Measurements from ENCODE around the gene CD6. TPM values are rescaled to one million over a fixed set of nuclear protein-coding genes. Genes with fewer than 3 reads are reported as not detected.

The CD6 gene
- total and polyA plus RNA-seq, 10 of the 15 experiments (the other 5 are each of a cell fraction or from before 2014, with no cell fraction given): 0.37 to 17.6 (median 6.2) TPM

GRCh38 chr11:61019037-61019831 lies 47.8 kb downstream of the CD6 start:
- CTCF ChIA-PET: interaction anchor here (0.7 to 1.3 kb wide), 4 partner anchors 23 to 110 kb away, joined by 3 to 5 read pairs (median 4); no protein-coding TSS in a partner anchor
- SMC1A ChIA-PET (ENCODE audit: uncharacterized antibody, unreplicated experiment): interaction anchor here (1.0 to 1.4 kb wide), 4 partner anchors 22 to 92 kb away, joined by 3 to 4 read pairs (median 3); no protein-coding TSS in a partner anchor
- H3K27me3 ChIP-seq (replicated peaks in 1 of 2; ENCODE audit: control insufficient read depth in 2 of 2, insufficient read depth in 2 of 2, low read length in 1 of 2): no peaks in the 10 kb centered on the region
- no peak overlapping the region for H3K4me3 ChIP-seq
- DNase-seq (ENCODE audit: low read depth, low spot score) (no peak), FAIRE-seq (no peak), ATAC-seq (no peak)
- RAD21 ChIA-PET (ENCODE audit: unreplicated experiment): no interaction called here
- H3K36me3 ChIP-seq (ENCODE audit: control insufficient read depth in 2 of 2, insufficient read depth in 2 of 2, low read length in 1 of 2): no peaks in the 10 kb centered on the region
- H3K4me1 ChIP-seq (ENCODE audit: control insufficient read depth, insufficient read depth, low read length): peaks cover 16% of the 10 kb centered on the region
- H3K9me3 ChIP-seq (replicated peaks; ENCODE audit: control insufficient read depth, insufficient read depth, low read length): no peaks in the 10 kb centered on the region
- 62% methylated on average over 19 of the region's 19 CpGs for WGBS (ENCODE audit: insufficient coverage, insufficient replicate concordance, low lambda C conversion rate, missing lambda C conversion rate)
- POLR2A ChIA-PET: no interaction called here
- intact Hi-C loops (cut with micrococcal nuclease; ENCODE audit: unreplicated experiment) (no loop called here), in situ Hi-C loops (cut with MboI) (no loop called here)
- no peak overlapping the region for H3K27ac ChIP-seq (ENCODE audit: control insufficient read depth, insufficient read depth)
- H3K79me2 ChIP-seq (ENCODE audit: control insufficient read depth, insufficient read depth, low read length): no peaks in the 10 kb centered on the region
- no peaks in the 10 kb centered on the region for H4K20me1 ChIP-seq (ENCODE audit: control insufficient read depth, insufficient read depth)
- H3K4me2 ChIP-seq (ENCODE audit: control insufficient read depth, insufficient read depth): no peak overlapping the region
- H3K9ac ChIP-seq (ENCODE audit: control insufficient read depth, insufficient read depth, low read length): no peak overlapping the region
- H2AFZ ChIP-seq (ENCODE audit: control insufficient read depth, low read depth, low read length): no peak overlapping the region
- BruUV-seq (replicated peaks): no TSS peak
- TF ChIP-seq EP300 (IDR thresholded peaks at IDR 0.05; ENCODE audit: borderline replicate concordance in 1 of 2, control insufficient read depth in 1 of 2, low read depth in 2 of 2, low read length in 2 of 2): no peak
- TF ChIP-seq ATF7 (IDR thresholded peaks at IDR 0.05; ENCODE audit: low read depth): no peak
- no peak for TF ChIP-seq JUND (IDR thresholded peaks at IDR 0.05; ENCODE audit: low read depth, low read length)
- TF ChIP-seq CHD4 (IDR thresholded peaks at IDR 0.05): no peak
- no peak for TF ChIP-seq IRF3 (IDR thresholded peaks at IDR 0.05)
- TF ChIP-seq ZNF384 (IDR thresholded peaks at IDR 0.05; ENCODE audit: borderline replicate concordance, low read depth, low read length): no peak
- no peak for TF ChIP-seq CUX1 (IDR thresholded peaks at IDR 0.05; ENCODE audit: insufficient replicate concordance, low read depth, low read length)
- TF ChIP-seq ZNF622 (IDR thresholded peaks at IDR 0.05): no peak
- no peak for TF ChIP-seq MEF2B (IDR thresholded peaks at IDR 0.05; ENCODE audit: partially characterized antibody, poor library complexity, severe bottlenecking)
- TF ChIP-seq RUNX3 (IDR thresholded peaks at IDR 0.05; ENCODE audit: low read length): no peak
- no peak for TF ChIP-seq ATF2 (IDR thresholded peaks at IDR 0.05; ENCODE audit: low read length)
- no peak for TF ChIP-seq KAT2A (conservative IDR thresholded peaks at IDR 0.05; ENCODE audit: control insufficient read depth, low read depth, low read length)
- TF ChIP-seq MTA3 (IDR thresholded peaks at IDR 0.05; ENCODE audit: borderline replicate concordance, low read length): no peak
- TF ChIP-seq ZNF274 (IDR thresholded peaks at IDR 0.05; ENCODE audit: insufficient read depth, insufficient read length): no peak
- TF ChIP-seq CHD2 (IDR thresholded peaks at IDR 0.05; ENCODE audit: borderline replicate concordance, low read depth, low read length): no peak
